ENCODE results near the gene ZEB1.

The ZEB1 gene

GRCh38 chr10:31383810-31384588 lies 65.0 kb downstream of the ZEB1 start:
- no peak for TF ChIP-seq CTCF (IDR thresholded peaks at IDR 0.05; ENCODE audit: borderline replicate concordance, insufficient read depth, low read depth, low read length)

GRCh38 chr10:31384589-31384949 lies 65.6 kb downstream of the ZEB1 start:
- no peak for TF ChIP-seq CTCF (IDR thresholded peaks at IDR 0.05; ENCODE audit: borderline replicate concordance, insufficient read depth, low read depth, low read length)
- no peak overlapping the region for H3K4me3 ChIP-seq (ENCODE audit: low read depth, low read length)

More at GRCh38 chr10:31383810-31384588, 65.0 kb downstream of the ZEB1 start:
- peak overlapping the region; percentile 29 for H3K4me3 ChIP-seq (ENCODE audit: low read depth, low read length)

- TF ChIP-seq CTCF (IDR thresholded peaks at IDR 0.05; ENCODE audit: borderline replicate concordance, insufficient read depth, low read depth, low read length): no peak
Measured at GRCh38 chr10:31390804-31391203, 71.8 kb downstream of the ZEB1 start.

GRCh38 chr10:31393844-31394243 lies 74.8 kb downstream of the ZEB1 start:
- H3K4me3 ChIP-seq (ENCODE audit: low read depth, low read length): no peak overlapping the region
- no peak for TF ChIP-seq CTCF (IDR thresholded peaks at IDR 0.05; ENCODE audit: borderline replicate concordance, insufficient read depth, low read depth, low read length)

More at GRCh38 chr10:31390804-31391203, 71.8 kb downstream of the ZEB1 start:
- H3K4me3 ChIP-seq (ENCODE audit: low read depth, low read length): no peak overlapping the region

- H3K4me3 ChIP-seq (ENCODE audit: low read depth, low read length): no peak overlapping the region
- TF ChIP-seq CTCF (IDR thresholded peaks at IDR 0.05; ENCODE audit: borderline replicate concordance, insufficient read depth, low read depth, low read length): no peak
Measured at GRCh38 chr10:31395695-31396094, 76.7 kb downstream of the ZEB1 start.

GRCh38 chr10:31396376-31396775 lies 77.4 kb downstream of the ZEB1 start:
- no peak overlapping the region for H3K4me3 ChIP-seq (ENCODE audit: low read depth, low read length)
- no peak for TF ChIP-seq CTCF (IDR thresholded peaks at IDR 0.05; ENCODE audit: borderline replicate concordance, insufficient read depth, low read depth, low read length)

GRCh38 chr10:31397852-31398251 lies 78.8 kb downstream of the ZEB1 start:
- no peak overlapping the region for H3K4me3 ChIP-seq (ENCODE audit: low read depth, low read length)
- TF ChIP-seq CTCF (IDR thresholded peaks at IDR 0.05; ENCODE audit: borderline replicate concordance, insufficient read depth, low read depth, low read length): no peak

Measured in GM12875 (cell line).